GM21723 (cell line): ENCODE data around the gene UBE2Q2.
"Not testable (repeated sequence)": the region's sequence is repeated elsewhere in the genome, so short reads cannot be mapped to it uniquely, and the experiment has no call there.

Experiments
- ATAC-seq: cut with Tn5 transposase; IDR thresholded peaks from one replicate; pipeline ENCODE4 v1.9.1; 2021; ENCODE audit warnings: mild to moderate bottlenecking, moderate library complexity; ENCODE audit not compliant: unreplicated experiment

The UBE2Q2 gene

DNA sequence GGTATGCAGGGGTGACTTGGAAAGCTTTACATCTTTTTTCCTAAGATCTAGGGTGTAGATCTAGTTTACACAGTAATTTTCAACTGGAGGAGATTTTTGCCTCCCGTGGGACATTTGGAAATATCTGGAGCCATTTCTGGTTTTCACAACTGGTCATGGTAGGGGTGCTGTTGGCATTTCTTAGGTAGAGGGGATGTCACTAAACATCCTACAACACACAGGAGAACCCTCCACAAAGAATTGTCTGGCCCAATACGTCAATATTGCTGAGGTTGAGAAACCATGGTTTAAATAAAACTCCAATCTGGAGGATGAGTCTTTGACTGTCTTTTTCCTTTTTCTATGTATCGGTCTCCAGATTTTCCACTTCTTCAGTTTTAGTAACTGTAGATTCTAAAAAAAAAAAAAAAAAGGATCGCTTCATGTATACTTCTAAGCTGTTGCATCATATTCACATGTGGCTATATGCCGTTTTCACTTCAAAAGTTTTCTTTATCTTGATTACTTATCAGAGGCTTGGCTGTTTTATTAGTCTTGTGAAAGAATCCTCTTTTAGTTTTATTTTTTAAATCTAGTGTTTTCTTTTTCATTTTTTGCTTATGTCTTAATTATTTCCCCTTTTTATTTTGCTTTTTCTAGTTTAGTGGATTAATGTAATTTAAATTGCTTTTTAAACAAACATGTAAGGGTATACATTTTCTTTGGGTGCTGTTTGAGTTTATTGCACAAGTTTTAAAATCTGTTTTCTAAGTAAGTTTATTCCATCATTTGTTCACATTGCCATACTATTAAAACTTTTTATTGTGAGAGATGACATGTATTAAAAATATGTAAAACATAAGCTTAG lies 21.2 kb downstream of the UBE2Q2 start:
- no peak for ATAC-seq

DNA sequence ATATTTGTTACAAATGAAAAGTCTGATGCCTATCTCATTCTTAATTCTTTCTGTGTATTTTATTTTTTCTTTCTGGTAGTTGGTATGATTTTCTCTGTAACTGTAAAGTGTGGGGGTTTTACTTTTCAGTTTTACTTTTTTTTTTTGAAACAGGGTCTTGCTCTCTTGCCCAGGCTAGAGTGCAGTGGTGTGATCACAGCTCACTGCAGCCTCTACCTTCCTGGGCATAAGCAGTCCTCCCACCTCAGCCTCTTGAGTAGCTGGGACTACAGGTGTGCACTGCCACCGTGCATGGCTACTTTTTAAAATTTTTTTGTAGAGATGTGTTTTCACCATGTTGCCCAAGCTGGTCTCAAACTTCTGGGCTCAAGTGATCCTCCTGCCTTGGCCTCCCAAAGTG lies 22.8 kb downstream of the UBE2Q2 start:
- not testable (repeated sequence) for ATAC-seq

- ATAC-seq = no peak
Measured at GRCh38 chr15:75866916-75867315, 23.7 kb downstream of the UBE2Q2 start.

- no peak for ATAC-seq
Measured at GRCh38 chr15:75867449-75867848, 24.2 kb downstream of the UBE2Q2 start.

- no peak for ATAC-seq
Measured at GRCh38 chr15:75868019-75868418, 24.8 kb downstream of the UBE2Q2 start.

GRCh38 chr15:75869446-75869845 lies 26.2 kb downstream of the UBE2Q2 start:
- ATAC-seq = no peak

DNA sequence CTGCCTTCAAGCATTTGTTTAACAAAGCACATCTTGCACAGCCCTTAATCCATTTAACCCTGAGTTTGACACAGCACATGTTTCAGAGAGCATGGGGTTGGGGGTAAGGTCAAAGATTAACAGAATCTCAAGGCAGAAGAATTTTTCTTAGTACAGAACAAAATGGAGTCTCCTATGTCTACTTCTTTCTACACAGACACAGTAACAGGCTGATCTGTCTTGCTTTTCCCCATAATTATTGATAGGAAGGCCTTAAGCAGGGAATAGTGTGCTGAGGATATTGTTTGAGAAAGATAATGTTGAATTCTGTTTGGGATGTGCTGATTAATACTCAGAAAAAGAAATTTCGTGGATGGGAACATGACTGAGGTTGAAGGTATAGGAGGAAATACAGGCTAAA lies 28.3 kb downstream of the UBE2Q2 start:
- ATAC-seq = not testable (repeated sequence)

GRCh38 chr15:75872403-75872990 lies 29.2 kb downstream of the UBE2Q2 start:
- no peak for ATAC-seq

GRCh38 chr15:75884041-75884440 lies 40.8 kb downstream of the UBE2Q2 start:
- no peak for ATAC-seq

DNA sequence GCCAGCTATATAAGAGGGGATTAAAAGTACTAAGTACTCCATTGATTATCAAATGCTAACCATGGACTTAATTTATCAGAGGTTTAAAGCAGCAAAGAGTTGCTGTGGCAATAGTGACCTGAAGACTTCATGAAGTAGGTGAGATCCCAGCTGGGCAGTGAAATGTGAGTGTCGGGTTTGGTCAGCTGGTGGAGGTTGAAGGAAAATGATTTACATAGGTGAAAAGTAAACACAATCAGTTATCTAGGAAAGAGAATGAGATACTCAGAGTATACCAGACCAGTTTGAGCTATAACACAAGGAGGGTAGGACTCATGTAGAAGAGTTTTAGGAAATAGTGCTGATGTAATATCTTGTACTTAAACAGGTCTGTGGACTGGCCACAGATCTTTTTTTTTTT lies 43.9 kb downstream of the UBE2Q2 start:
- ATAC-seq = no peak

- ATAC-seq = no peak
Measured at GRCh38 chr15:75891895-75892294, 48.6 kb downstream of the UBE2Q2 start.

GRCh38 chr15:75895731-75896130 lies 52.5 kb downstream of the UBE2Q2 start:
- no peak for ATAC-seq

GRCh38 chr15:75900577-75900976 lies 57.3 kb downstream of the UBE2Q2 start:
- no peak for ATAC-seq

DNA sequence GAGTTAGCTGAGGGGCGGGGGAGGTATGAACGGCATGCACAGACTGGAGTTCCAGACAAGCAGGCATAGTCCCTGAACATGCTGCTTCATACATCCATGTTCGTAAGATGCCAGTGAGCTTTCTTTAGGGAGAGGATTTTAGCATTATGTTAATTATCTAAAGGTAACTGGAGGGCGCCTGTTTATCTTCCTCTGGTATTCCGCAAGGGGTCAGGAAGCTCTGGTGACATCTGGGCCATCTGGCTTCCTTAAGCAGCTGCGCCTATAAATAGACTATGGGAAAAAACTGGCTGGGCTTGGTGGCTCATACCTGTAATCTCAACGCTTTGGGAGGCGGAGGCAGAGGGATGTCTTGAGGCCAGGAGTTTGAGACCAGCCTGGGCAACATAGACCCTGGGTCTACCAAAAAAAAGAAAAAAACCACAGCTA lies 58.9 kb downstream of the UBE2Q2 start:
- no peak for ATAC-seq

- peak; percentile 96 for ATAC-seq
Measured at GRCh38 chr15:75903331-75904239, 60.3 kb downstream of the UBE2Q2 start, which contains the start of gene FBXO22. Gene FBXO22, plus strand, starts transcription at chr15:75903878. Its CDS starts 86 bp downstream, at chr15:75903964.

GRCh38 chr15:75905231-75905630 lies 62.0 kb downstream of the UBE2Q2 start:
- ATAC-seq = no peak

- ATAC-seq = not testable (repeated sequence)
Measured at GRCh38 chr15:75910355-75910754, 67.1 kb downstream of the UBE2Q2 start.

- no peak for ATAC-seq
Measured at GRCh38 chr15:75916978-75917377, 73.7 kb downstream of the UBE2Q2 start.

- ATAC-seq = no peak
Measured at GRCh38 chr15:75918135-75918534, 74.9 kb downstream of the UBE2Q2 start.

- ATAC-seq = no peak
Measured at GRCh38 chr15:75920079-75920478, 76.8 kb downstream of the UBE2Q2 start.
